Thoracic aorta (tissue), 2 donors: ENCODE data around the gene GBF1. TPM values are rescaled to one million over a fixed set of nuclear protein-coding genes. Genes with fewer than 3 reads are reported as not detected.
"Not testable (repeated sequence)": the region's sequence is repeated elsewhere in the genome, so short reads cannot be mapped to it uniquely, and the experiment has no call there.

ENCODE experiments used
- ATAC-seq: fragments of 150-250 bp; one replicate; pipeline ENCODE4 v1.8.0; 2017; ENCODE audit warnings: low read depth; ENCODE audit not compliant: insufficient number of reproducible peaks, low FRiP score
- DNase-seq: peaks from one replicate; pipeline ENCODE4 v3.0.0-alpha.2; 2020; ENCODE audit warnings: low spot score
- H3K27ac ChIP-seq, 2 donors: fragments of 200-600 bp; sonication (generic); 1 replicate in 1 of 2; 2 replicates in 1 of 2; pipeline ENCODE4 v1.5.1; 2016; ENCODE audit warnings: mild to moderate bottlenecking in 2 of 2, moderate library complexity in 2 of 2
- H3K27me3 ChIP-seq: fragments of 200-600 bp; sonication (generic); replicated peaks from 2 replicates; pipeline ENCODE4 v1.6.0; 2016; ENCODE audit warnings: mild to moderate bottlenecking; ENCODE audit not compliant: insufficient read depth
- H3K36me3 ChIP-seq: fragments of 200-600 bp; sonication (generic); one replicate; pipeline ENCODE4 v1.5.1; 2016
- H3K4me1 ChIP-seq, 2 donors: fragments of 200-600 bp; sonication (generic); 1 replicate in 1 of 2; 2 replicates in 1 of 2; pipeline versions ENCODE4 v1.5.1 to v1.6.0; 2016; ENCODE audit warnings: low read depth in 2 of 2, mild to moderate bottlenecking in 1 of 2; ENCODE audit not compliant: control insufficient read depth in 1 of 2
- H3K4me3 ChIP-seq: fragments of 200-600 bp; sonication (generic); 2 replicates; pipeline ENCODE4 v1.5.1; 2016; ENCODE audit warnings: mild to moderate bottlenecking
- H3K9me3 ChIP-seq: fragments of 200-600 bp; sonication (generic); 2 replicates; pipeline ENCODE4 v1.5.1; 2016
- CTCF ChIP-seq: fragments of 200-600 bp; sonication (generic); IDR thresholded peaks from one replicate; pipeline ENCODE4 v1.5.1; 2019; ENCODE audit warnings: antibody characterized with exemption
- total RNA-seq, 2 donors: library from RNA; depleted of rRNA; stranded (reverse); fragments of >200 nt; gene quantifications; one replicate each; pipeline versions ENCODE4 v1.1.0 to v1.2.3, GENCODE V29; 2016

Gene GBF1
- total RNA-seq, 2 donors from 2014 or later: 38.1 to 44.9 TPM

- Histone ChIP-seq H3K27ac (peak overlapping the region; percentile 75 to 88), H3K9me3 (no peaks in the 10 kb centered on the region), H3K4me1 (peaks cover 30 to 58% of the 10 kb centered on the region in 2 donors), H3K4me3 (peak overlapping the region; percentile 80), H3K36me3 (no peaks in the 10 kb centered on the region), H3K27me3 (no peaks in the 10 kb centered on the region)
- no peak for DNase-seq
- no peak for TF ChIP-seq CTCF
- no peak for ATAC-seq
Measured at GRCh38 chr10:102245932-102246251, 560 bp downstream of the GBF1 start.

GRCh38 chr10:102246261-102246660 lies 929 bp downstream of the GBF1 start:
- peaks cover 29 to 55% of the 10 kb centered on the region in 2 donors for H3K4me1 ChIP-seq
- no peaks in the 10 kb centered on the region for H3K27me3 ChIP-seq
- TF ChIP-seq CTCF: no peak
- H3K4me3 ChIP-seq: peak overlapping the region; percentile 80
- no peaks in the 10 kb centered on the region for H3K36me3 ChIP-seq
- DNase-seq (no peak), ATAC-seq (no peak)
- H3K9me3 ChIP-seq: no peaks in the 10 kb centered on the region
- peak overlapping the region in 1 of 2 donors; percentile 75 for H3K27ac ChIP-seq

GRCh38 chr10:102247734-102248133 lies 2.4 kb downstream of the GBF1 start:
- no peaks in the 10 kb centered on the region for H3K36me3 ChIP-seq
- DNase-seq (no peak), ATAC-seq (no peak)
- no peak overlapping the region for H3K27ac ChIP-seq
- H3K27me3 ChIP-seq: no peaks in the 10 kb centered on the region
- H3K4me3 ChIP-seq: peak overlapping the region; percentile 30
- H3K9me3 ChIP-seq: no peaks in the 10 kb centered on the region
- TF ChIP-seq CTCF: no peak
- peaks cover 28 to 48% of the 10 kb centered on the region in 2 donors for H3K4me1 ChIP-seq

GRCh38 chr10:102252508-102252907 lies 7.2 kb downstream of the GBF1 start:
- H3K9me3 ChIP-seq, ATAC-seq, DNase-seq, H3K36me3 ChIP-seq, H3K4me3 ChIP-seq, H3K27ac ChIP-seq, H3K27me3 ChIP-seq: not testable (repeated sequence)
- peaks cover 16 to 30% of the 10 kb centered on the region in 2 donors for H3K4me1 ChIP-seq

GRCh38 chr10:102254426-102254825 lies 9.1 kb downstream of the GBF1 start:
- ATAC-seq (no peak), DNase-seq (no peak)
- H3K4me3 ChIP-seq: no peak overlapping the region
- no peaks in the 10 kb centered on the region for H3K27me3 ChIP-seq
- H3K9me3 ChIP-seq: no peaks in the 10 kb centered on the region
- peaks cover 3 to 13% of the 10 kb centered on the region in 2 donors for H3K4me1 ChIP-seq
- H3K27ac ChIP-seq: no peak overlapping the region
- no peaks in the 10 kb centered on the region for H3K36me3 ChIP-seq
- TF ChIP-seq CTCF: no peak

- TF ChIP-seq CTCF: no peak
- H3K36me3 ChIP-seq: no peaks in the 10 kb centered on the region
- H3K4me3 ChIP-seq: no peak overlapping the region
Measured at GRCh38 chr10:102255404-102255803, 10.1 kb downstream of the GBF1 start.

More at GRCh38 chr10:102255404-102255803, 10.1 kb downstream of the GBF1 start:
- ATAC-seq (no peak), DNase-seq (no peak)
- no peak overlapping the region for H3K27ac ChIP-seq
- H3K4me1 ChIP-seq: peaks cover 3 to 4% of the 10 kb centered on the region in 2 donors
- H3K9me3 ChIP-seq: no peaks in the 10 kb centered on the region
- no peaks in the 10 kb centered on the region for H3K27me3 ChIP-seq
